Spinal cord (tissue), 10 donors: ENCODE results near the gene GRID2. TPM values are rescaled to one million over a fixed set of nuclear protein-coding genes. Genes with fewer than 3 reads are reported as not detected.

Source experiments
- DNase-seq, 6 donors: peaks; one replicate each; pipeline versions ENCODE4 v3.0.0 to v3.0.0-alpha.2; 2013 to 2015; ENCODE audit warnings: low spot score in 6 of 6, low read depth in 4 of 6
- H3K27ac ChIP-seq: one replicate; pipeline ENCODE4 v1.5.1; 2013; ENCODE audit warnings: low read depth, low read length, control low read depth
- H3K27me3 ChIP-seq: one replicate; pipeline ENCODE4 v1.6.1; 2013; ENCODE audit warnings: low read length; ENCODE audit not compliant: control insufficient read depth, insufficient read depth
- H3K36me3 ChIP-seq: one replicate; pipeline ENCODE4 v1.6.1; 2013; ENCODE audit warnings: low read length; ENCODE audit not compliant: control insufficient read depth, insufficient read depth
- H3K4me1 ChIP-seq: one replicate; pipeline ENCODE4 v1.6.1; 2013; ENCODE audit warnings: low read length; ENCODE audit not compliant: control insufficient read depth, insufficient read depth
- H3K4me3 ChIP-seq: one replicate; pipeline ENCODE4 v1.5.1; 2013; ENCODE audit warnings: low read depth, low read length, control low read depth
- H3K9me3 ChIP-seq: one replicate; pipeline ENCODE4 v1.6.1; 2013; ENCODE audit warnings: low read length; ENCODE audit not compliant: control insufficient read depth, insufficient read depth
- WGBS: methylation state at CpG from one replicate; pipeline ENCODE4 v1.1.5; 2013; ENCODE audit warnings: missing lambda C conversion rate; ENCODE audit not compliant: insufficient coverage; 5-methylcytosine and 5-hydroxymethylcytosine counted together
- polyA plus RNA-seq, 2 donors: library from polyadenylated mRNA; unstranded; fragments of 120-200 nt; gene quantifications; one replicate each; pipeline ENCODE4 v1.2.1, GENCODE V29; 2013; ENCODE audit not compliant: insufficient read length in 2 of 2
- total RNA-seq, 2 donors: library from RNA; depleted of rRNA in 1 of 2; stranded (reverse); fragments of 120-200 nt in 1 of 2; fragments of >200 nt in 1 of 2; gene quantifications; one replicate each; pipeline versions ENCODE4 v1.2.3 to v1.2.4, GENCODE V29; 2013 to 2014
- donor health status: healthy.

The GRID2 gene
- total and polyA plus RNA-seq, 4 donors, result 17.8 to 40.8 (median 23.4) TPM

- H3K4me1 ChIP-seq, result no peaks in the 10 kb centered on the region
- no CpG with 5 or more reads among the region's 2 CpGs for WGBS
- H3K4me3 ChIP-seq, result no peak overlapping the region
- H3K27me3 ChIP-seq, result no peaks in the 10 kb centered on the region
- H3K9me3 ChIP-seq, result no peaks in the 10 kb centered on the region
- no peak for DNase-seq
- no peak overlapping the region for H3K27ac ChIP-seq
- no peaks in the 10 kb centered on the region for H3K36me3 ChIP-seq
Measured at GRCh38 chr4:93747220-93747619, 1443.5 kb downstream of the GRID2 start.

GRCh38 chr4:93748373-93749291, 1444.9 kb downstream of the GRID2 start:
- 20% methylated on average over 1 of the region's 6 CpGs for WGBS
- Histone ChIP-seq H3K27ac (no peak overlapping the region), H3K4me3 (no peak overlapping the region), H3K9me3 (no peaks in the 10 kb centered on the region), H3K4me1 (no peaks in the 10 kb centered on the region), H3K36me3 (no peaks in the 10 kb centered on the region), H3K27me3 (no peaks in the 10 kb centered on the region)
- no peak for DNase-seq

- Histone ChIP-seq H3K9me3 (no peaks in the 10 kb centered on the region), H3K36me3 (no peaks in the 10 kb centered on the region), H3K27me3 (no peaks in the 10 kb centered on the region), H3K4me1 (no peaks in the 10 kb centered on the region), H3K4me3 (no peak overlapping the region), H3K27ac (no peak overlapping the region)
- DNase-seq, result no peak
- 71% methylated on average over 3 of the region's 3 CpGs for WGBS
Measured at GRCh38 chr4:93749292-93749761, 1445.6 kb downstream of the GRID2 start.

DNA sequence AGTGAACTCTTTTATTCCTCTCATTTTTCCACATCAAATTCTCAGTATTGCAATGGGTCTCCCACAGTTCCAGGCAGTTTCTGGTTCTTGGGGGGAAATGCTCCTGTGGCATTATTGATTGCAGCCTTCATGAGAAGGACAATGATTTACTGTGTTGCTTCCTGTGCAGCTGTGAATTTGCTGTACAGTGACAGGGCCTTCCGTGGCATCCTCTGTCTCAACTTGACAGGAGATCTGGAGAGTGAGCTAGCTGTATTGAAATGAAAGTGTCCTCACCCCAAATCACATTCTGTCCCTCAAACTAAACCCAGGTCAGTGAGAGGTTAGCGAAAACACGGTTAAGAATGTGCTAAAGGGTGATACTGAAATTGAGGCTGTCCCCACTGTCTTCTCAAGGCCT, 1447.6 kb downstream of the GRID2 start:
- no peaks in the 10 kb centered on the region for H3K4me1 ChIP-seq
- WGBS, result no CpG with 5 or more reads among the region's 3 CpGs

DNA sequence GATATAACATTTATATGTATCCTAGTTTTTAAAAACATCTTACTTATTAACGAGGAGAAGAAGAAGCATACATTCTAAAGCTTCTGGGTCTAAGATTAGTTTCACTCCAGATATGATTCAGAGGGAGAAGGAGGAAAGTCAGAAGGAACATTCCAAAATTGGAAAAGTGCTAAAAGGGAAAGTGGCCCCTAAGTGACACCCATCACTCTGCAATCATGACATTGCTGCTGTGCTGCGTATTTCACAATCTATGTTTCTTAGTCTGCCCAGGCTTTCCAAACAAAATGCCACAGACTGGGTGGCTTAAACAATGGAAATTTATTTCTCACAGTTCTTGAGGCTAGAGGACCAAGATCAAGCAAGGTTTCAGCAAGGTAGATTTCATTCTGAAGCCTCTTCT, 1452.3 kb downstream of the GRID2 start:
- 83% methylated on average over 1 of the region's 2 CpGs for WGBS
- no peak for DNase-seq
- no peak overlapping the region for H3K27ac ChIP-seq
- no peaks in the 10 kb centered on the region for H3K36me3 ChIP-seq
- no peaks in the 10 kb centered on the region for H3K4me1 ChIP-seq
- no peaks in the 10 kb centered on the region for H3K27me3 ChIP-seq
- H3K4me3 ChIP-seq, result no peak overlapping the region
- H3K9me3 ChIP-seq, result no peaks in the 10 kb centered on the region

More for the DNA sequence above, 1447.6 kb downstream of the GRID2 start:
- Histone ChIP-seq H3K27ac (no peak overlapping the region), H3K36me3 (no peaks in the 10 kb centered on the region), H3K4me3 (no peak overlapping the region), H3K27me3 (no peaks in the 10 kb centered on the region), H3K9me3 (no peaks in the 10 kb centered on the region)
- DNase-seq, result no peak

DNA sequence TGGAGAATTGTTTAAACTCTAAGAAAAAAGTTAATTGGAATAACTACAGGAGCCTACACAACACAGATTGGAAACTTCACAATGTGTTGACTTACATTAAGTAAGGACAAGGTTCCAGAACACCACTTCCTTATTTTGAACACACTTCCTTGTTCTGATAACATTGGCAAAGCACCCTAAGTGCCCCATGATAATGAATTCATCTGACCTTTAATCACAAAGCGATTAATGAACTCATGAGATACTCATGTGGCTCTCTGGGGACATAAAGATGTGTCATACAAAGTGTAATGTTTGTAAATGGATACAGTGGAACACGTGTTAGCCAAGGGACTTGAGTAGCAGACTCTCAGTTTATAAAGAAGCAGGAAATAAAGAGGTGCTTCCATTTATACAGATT, 1455.7 kb downstream of the GRID2 start:
- Histone ChIP-seq H3K9me3 (no peaks in the 10 kb centered on the region), H3K36me3 (no peaks in the 10 kb centered on the region), H3K27ac (no peak overlapping the region), H3K4me3 (no peak overlapping the region), H3K4me1 (no peaks in the 10 kb centered on the region), H3K27me3 (no peaks in the 10 kb centered on the region)
- no peak for DNase-seq
- no CpG with 5 or more reads among the region's 2 CpGs for WGBS

GRCh38 chr4:93760284-93760683, 1456.5 kb downstream of the GRID2 start:
- Histone ChIP-seq H3K36me3 (no peaks in the 10 kb centered on the region), H3K4me3 (no peak overlapping the region), H3K27ac (no peak overlapping the region), H3K4me1 (no peaks in the 10 kb centered on the region), H3K27me3 (no peaks in the 10 kb centered on the region), H3K9me3 (no peaks in the 10 kb centered on the region)
- no peak for DNase-seq
- no CpG with 5 or more reads among the region's 2 CpGs for WGBS

DNA sequence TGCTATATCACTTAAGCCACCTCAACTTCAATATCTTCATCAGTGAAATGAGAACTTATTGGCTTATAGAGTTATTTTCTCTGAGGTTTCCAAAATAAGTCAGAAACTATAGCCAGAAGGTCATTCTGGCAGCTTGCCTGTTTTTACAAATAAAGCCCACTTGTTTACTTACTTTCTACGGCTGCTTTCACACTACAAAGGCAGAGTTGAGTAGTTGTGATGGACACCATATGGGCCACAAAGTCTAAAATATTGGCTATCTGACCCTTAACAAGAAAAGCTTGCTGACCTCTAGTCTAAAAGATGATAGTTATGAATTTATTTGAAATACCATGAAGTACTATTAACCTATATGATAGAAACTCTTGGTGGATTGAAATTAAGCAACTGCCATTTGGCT, 1457.5 kb downstream of the GRID2 start:
- no peak for DNase-seq
- WGBS, result no CpG with 5 or more reads among the region's 1 CpG
- Histone ChIP-seq H3K4me1 (no peaks in the 10 kb centered on the region), H3K27ac (no peak overlapping the region), H3K36me3 (no peaks in the 10 kb centered on the region), H3K27me3 (no peaks in the 10 kb centered on the region), H3K9me3 (no peaks in the 10 kb centered on the region), H3K4me3 (no peak overlapping the region)

DNA sequence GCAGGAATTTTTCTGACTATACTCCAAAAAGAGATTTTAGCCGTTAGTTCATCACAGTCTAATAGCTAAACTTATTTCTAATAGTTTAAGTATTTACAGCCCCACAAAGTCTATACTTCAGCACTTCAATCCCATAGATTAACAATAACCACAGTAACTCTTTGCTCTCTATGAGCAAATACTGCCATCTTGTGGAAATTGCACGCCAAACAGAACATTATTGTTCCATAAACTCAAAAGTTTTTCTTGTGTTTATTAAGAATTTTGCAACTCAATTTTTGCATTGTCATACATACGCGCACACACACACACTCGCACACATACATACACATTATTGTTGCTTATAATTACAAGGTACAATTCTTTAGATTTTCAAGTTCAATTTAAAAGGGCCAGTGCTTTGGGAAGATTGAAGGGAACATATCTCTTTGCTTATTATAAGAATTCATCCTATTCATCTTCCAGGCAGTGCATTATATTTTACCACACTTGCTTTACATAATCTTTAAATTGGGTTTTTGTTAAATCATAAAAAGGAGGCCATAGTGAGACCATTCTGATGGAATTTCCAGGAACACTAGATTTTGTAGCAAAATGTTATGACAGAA, 1461.0 kb downstream of the GRID2 start:
- no peak overlapping the region for H3K4me3 ChIP-seq
- no peaks in the 10 kb centered on the region for H3K36me3 ChIP-seq
- no peak overlapping the region for H3K27ac ChIP-seq
- peak; percentile 45 to 90 (median 51) for DNase-seq
- no peaks in the 10 kb centered on the region for H3K9me3 ChIP-seq
- no peaks in the 10 kb centered on the region for H3K4me1 ChIP-seq
- no peaks in the 10 kb centered on the region for H3K27me3 ChIP-seq
- no CpG with 5 or more reads among the region's 5 CpGs for WGBS

- WGBS, result 96% methylated on average over 5 of the region's 5 CpGs
- Histone ChIP-seq H3K27me3 (no peaks in the 10 kb centered on the region), H3K4me3 (no peak overlapping the region), H3K4me1 (no peaks in the 10 kb centered on the region), H3K27ac (no peak overlapping the region), H3K36me3 (no peaks in the 10 kb centered on the region), H3K9me3 (no peaks in the 10 kb centered on the region)
- DNase-seq, result no peak
Measured at GRCh38 chr4:93767917-93768316, 1464.2 kb downstream of the GRID2 start.
